OCI-LY3 (cell line): ENCODE measurements around the gene SDK1.
"Not testable (repeated sequence)": the region's sequence is repeated elsewhere in the genome, so short reads cannot be mapped to it uniquely, and the experiment has no call there.

Source experiments
- H2AFZ ChIP-seq: fragments of 200-600, 300-600 bp; shearing (Covaris generic); 2 replicates; pipeline ENCODE4 v1.6.0; 2014; ENCODE audit warnings: antibody characterized with exemption, low read depth, low read length
- H3K27ac ChIP-seq: fragments of 200-600, 300-600 bp; sonication (generic); 2 replicates; pipeline ENCODE4 v1.5.1; 2014; ENCODE audit warnings: mild to moderate bottlenecking, low read length, moderate library complexity, mixed read lengths
- H3K27me3 ChIP-seq: fragments of 200-600, 300-600 bp; sonication (generic); 2 replicates; pipeline ENCODE4 v1.6.1; 2014; ENCODE audit warnings: low read depth, low read length, mixed read lengths
- H3K36me3 ChIP-seq: fragments of 200-600, 300-600 bp; sonication (generic); replicated peaks from 2 replicates; pipeline ENCODE3; 2014; ENCODE audit warnings: low read depth, low read length, mixed read lengths
- H3K4me1 ChIP-seq: fragments of 300-600, 200-600 bp; sonication (generic); 2 replicates; pipeline ENCODE4 v1.6.1; 2014; ENCODE audit warnings: low read length, mixed read lengths
- H3K4me2 ChIP-seq: fragments of 200-600, 300-600 bp; sonication (generic); 2 replicates; pipeline ENCODE4 v1.6.1; 2014; ENCODE audit warnings: low read length, mixed read lengths
- H3K4me3 ChIP-seq: fragments of 300-600, 200-600 bp; sonication (generic); 2 replicates; pipeline ENCODE4 v1.5.1; 2014; ENCODE audit warnings: antibody characterized with exemption, mild to moderate bottlenecking, low read length, moderate library complexity
- H3K79me2 ChIP-seq: fragments of 300-600, 200-600 bp; shearing (Covaris generic); 2 replicates; pipeline ENCODE4 v1.6.1; 2014; ENCODE audit warnings: mild to moderate bottlenecking, low read length, mixed read lengths
- H3K9ac ChIP-seq: fragments of 300-600, 200-600 bp; shearing (Covaris generic); 2 replicates; pipeline ENCODE4 v1.6.0; 2014; ENCODE audit warnings: mild to moderate bottlenecking, low read length, moderate library complexity
- H3K9me3 ChIP-seq: fragments of 200-600, 300-600 bp; shearing (Covaris generic); 2 replicates; pipeline ENCODE4 v1.6.1; 2014; ENCODE audit warnings: low read length, mixed read lengths; ENCODE audit not compliant: insufficient read depth
- H4K20me1 ChIP-seq: fragments of 200-600, 300-600 bp; sonication (generic); 2 replicates; pipeline ENCODE4 v1.6.1; 2016; ENCODE audit warnings: low read length, mixed read lengths; ENCODE audit not compliant: insufficient read depth
- EZH2phosphoT487 ChIP-seq: fragments of 200-600 bp; shearing (Covaris generic); IDR thresholded peaks from 2 replicates; pipeline ENCODE4 v1.6.1; 2018; ENCODE audit warnings: antibody characterized with exemption, mixed run types, low read depth
- TF ChIP-seq, protein P1 (sequence below): fragments of 200-600, 300-600 bp; sonication (generic); IDR thresholded peaks from 2 replicates; pipeline ENCODE4 v1.5.1; 2014; ENCODE audit warnings: antibody characterized with exemption, low read length, low read depth

Gene SDK1

DNA sequence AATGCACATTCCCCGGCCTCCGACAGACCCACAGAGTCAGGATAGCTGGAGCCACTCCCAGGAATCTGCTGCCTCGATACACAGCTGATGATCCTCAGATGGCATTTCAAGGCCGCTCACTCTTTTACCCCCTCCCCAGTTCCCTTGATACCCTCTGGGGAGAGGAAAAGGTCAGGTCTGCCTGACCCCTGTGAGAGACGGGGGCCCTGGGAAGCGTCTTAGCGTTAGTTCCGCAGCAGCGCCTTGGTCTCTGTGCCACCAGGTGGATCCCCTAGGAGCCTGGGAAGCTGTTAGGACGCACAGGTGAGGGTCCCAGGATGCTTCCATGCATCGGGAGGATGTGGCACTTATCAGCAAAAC, 960.5 kb downstream of the SDK1 start:
- Histone ChIP-seq H3K36me3 (no peaks in the 10 kb centered on the region), H3K79me2 (no peaks in the 10 kb centered on the region), H3K9me3 (no peaks in the 10 kb centered on the region), H3K4me2 (no peak overlapping the region), H3K27ac (no peak overlapping the region), H3K4me1 (no peaks in the 10 kb centered on the region), H3K4me3 (no peak overlapping the region), H2AFZ (no peak overlapping the region), H3K9ac (no peak overlapping the region), H4K20me1 (no peaks in the 10 kb centered on the region), H3K27me3 (no peaks in the 10 kb centered on the region)
- no peak for TF ChIP-seq EZH2phosphoT487
- TF ChIP-seq, protein P1, sequence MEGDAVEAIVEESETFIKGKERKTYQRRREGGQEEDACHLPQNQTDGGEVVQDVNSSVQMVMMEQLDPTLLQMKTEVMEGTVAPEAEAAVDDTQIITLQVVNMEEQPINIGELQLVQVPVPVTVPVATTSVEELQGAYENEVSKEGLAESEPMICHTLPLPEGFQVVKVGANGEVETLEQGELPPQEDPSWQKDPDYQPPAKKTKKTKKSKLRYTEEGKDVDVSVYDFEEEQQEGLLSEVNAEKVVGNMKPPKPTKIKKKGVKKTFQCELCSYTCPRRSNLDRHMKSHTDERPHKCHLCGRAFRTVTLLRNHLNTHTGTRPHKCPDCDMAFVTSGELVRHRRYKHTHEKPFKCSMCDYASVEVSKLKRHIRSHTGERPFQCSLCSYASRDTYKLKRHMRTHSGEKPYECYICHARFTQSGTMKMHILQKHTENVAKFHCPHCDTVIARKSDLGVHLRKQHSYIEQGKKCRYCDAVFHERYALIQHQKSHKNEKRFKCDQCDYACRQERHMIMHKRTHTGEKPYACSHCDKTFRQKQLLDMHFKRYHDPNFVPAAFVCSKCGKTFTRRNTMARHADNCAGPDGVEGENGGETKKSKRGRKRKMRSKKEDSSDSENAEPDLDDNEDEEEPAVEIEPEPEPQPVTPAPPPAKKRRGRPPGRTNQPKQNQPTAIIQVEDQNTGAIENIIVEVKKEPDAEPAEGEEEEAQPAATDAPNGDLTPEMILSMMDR: no peak

DNA sequence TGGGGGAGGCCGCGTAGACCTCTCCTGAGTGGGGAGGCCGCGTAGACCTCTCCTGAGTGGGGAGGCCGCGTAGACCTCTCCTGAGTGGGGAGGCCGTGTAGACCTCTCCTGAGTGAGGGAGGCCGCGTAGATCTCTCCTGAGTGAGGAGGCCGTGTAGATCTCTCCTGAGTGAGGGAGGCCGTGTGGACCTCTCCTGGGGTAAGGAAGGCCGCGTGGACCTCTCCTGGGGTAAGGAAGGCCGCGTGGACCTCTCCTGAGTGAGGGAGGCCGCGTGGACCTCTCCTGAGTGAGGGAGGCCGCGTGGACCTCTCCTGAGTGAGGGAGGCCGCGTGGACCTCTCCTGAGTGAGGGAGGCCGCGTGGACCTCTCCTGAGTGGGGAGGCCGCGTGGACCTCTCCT, 963.2 kb downstream of the SDK1 start:
- not testable (repeated sequence) for H3K4me2 ChIP-seq, H3K4me1 ChIP-seq, H3K9me3 ChIP-seq, H3K9ac ChIP-seq, H2AFZ ChIP-seq, H3K36me3 ChIP-seq, H4K20me1 ChIP-seq, H3K27ac ChIP-seq, H3K27me3 ChIP-seq, H3K4me3 ChIP-seq, H3K79me2 ChIP-seq

DNA sequence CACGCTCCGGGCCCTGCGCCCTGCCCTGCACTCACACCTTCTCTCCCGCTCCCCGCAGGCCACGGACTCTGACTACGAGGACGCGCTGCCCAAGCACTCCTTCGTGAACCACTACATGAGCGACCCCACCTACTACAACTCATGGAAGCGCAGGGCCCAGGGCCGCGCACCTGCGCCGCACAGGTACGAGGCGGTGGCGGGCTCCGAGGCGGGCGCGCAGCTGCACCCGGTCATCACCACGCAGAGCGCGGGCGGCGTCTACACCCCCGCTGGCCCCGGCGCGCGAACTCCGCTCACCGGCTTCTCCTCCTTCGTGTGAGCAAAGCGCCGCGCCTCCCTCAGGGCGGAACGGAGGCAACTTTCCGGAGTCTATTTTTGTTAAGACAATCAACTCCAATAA, 964.0 kb downstream of the SDK1 start:
- H3K4me1 ChIP-seq: no peaks in the 10 kb centered on the region
- H2AFZ ChIP-seq: no peak overlapping the region
- no peak overlapping the region for H3K4me2 ChIP-seq
- no peaks in the 10 kb centered on the region for H3K79me2 ChIP-seq
- H3K27me3 ChIP-seq: no peaks in the 10 kb centered on the region
- no peaks in the 10 kb centered on the region for H3K9me3 ChIP-seq
- TF ChIP-seq, protein P1: no peak
- TF ChIP-seq EZH2phosphoT487: no peak
- no peak overlapping the region for H3K27ac ChIP-seq
- H3K4me3 ChIP-seq: no peak overlapping the region
- H3K9ac ChIP-seq: no peak overlapping the region
- no peaks in the 10 kb centered on the region for H4K20me1 ChIP-seq
- no peaks in the 10 kb centered on the region for H3K36me3 ChIP-seq

DNA sequence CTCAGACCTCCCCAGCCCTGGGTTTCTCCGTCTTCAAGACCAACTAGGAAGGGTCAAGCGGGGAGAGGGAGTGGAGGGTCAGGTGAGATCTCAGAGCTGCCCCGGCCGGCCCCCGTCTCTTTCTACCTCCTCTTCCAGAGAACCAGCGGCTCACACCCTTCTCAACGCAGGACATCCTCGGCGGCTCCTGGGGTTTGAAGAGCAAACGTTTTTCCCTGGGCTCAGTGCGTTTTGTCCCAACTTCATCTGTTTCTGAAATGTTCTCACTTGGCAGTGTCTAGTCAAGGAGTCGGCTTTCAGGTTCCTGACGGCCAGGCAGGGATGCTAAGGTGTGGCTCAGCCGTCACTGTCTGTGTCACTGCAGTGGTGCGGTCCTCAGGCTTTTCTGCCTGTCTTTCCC, 964.6 kb downstream of the SDK1 start:
- H3K9me3 ChIP-seq: no peaks in the 10 kb centered on the region
- H3K9ac ChIP-seq: no peak overlapping the region
- TF ChIP-seq EZH2phosphoT487: no peak
- TF ChIP-seq, protein P1: no peak
- no peak overlapping the region for H3K4me2 ChIP-seq
- H3K27me3 ChIP-seq: no peaks in the 10 kb centered on the region
- no peaks in the 10 kb centered on the region for H3K79me2 ChIP-seq
- H3K27ac ChIP-seq: no peak overlapping the region
- H3K4me3 ChIP-seq: no peak overlapping the region
- no peak overlapping the region for H2AFZ ChIP-seq
- H3K36me3 ChIP-seq: no peaks in the 10 kb centered on the region
- H3K4me1 ChIP-seq: no peaks in the 10 kb centered on the region
- H4K20me1 ChIP-seq: no peaks in the 10 kb centered on the region
